Tibial artery (tissue), 4 donors: ENCODE results near the gene RYR2.
A peak's percentile ranks its signal among the peaks of the same experiment; 100 is the strongest.
"Not testable (repeated sequence)": the region's sequence is repeated elsewhere in the genome, so short reads cannot be mapped to it uniquely, and the experiment has no call there.

Experiments used
- DNase-seq, 2 donors: peaks; one replicate each; pipeline ENCODE4 v3.0.0-alpha.2; 2019
- H3K27ac ChIP-seq, 2 donors: fragments of 200-600 bp; sonication (generic) in 1 of 2; 1 replicate in 1 of 2; 2 replicates in 1 of 2; pipeline ENCODE4 v1.5.1; 2018 to 2019; ENCODE audit warnings: mild to moderate bottlenecking in 1 of 2
- H3K27me3 ChIP-seq, 2 donors: fragments of 200-600 bp; sonication (generic) in 1 of 2; one replicate each; pipeline versions ENCODE4 v1.5.1 to v1.6.0; 2016 to 2019
- H3K36me3 ChIP-seq, 3 donors: fragments of 200-600 bp; sonication (generic) in 2 of 3; one replicate each; pipeline ENCODE4 v1.5.1; 2016 to 2019; ENCODE audit warnings: mild to moderate bottlenecking in 2 of 3
- H3K4me1 ChIP-seq, 4 donors: fragments of 200-600 bp; sonication (generic) in 2 of 4; 1 replicate in 3 of 4; 2 replicates in 1 of 4; pipeline ENCODE4 v1.5.1; 2016 to 2019
- H3K4me3 ChIP-seq, 2 donors: fragments of 200-600 bp; sonication (generic) in 1 of 2; 1 replicate in 1 of 2; 2 replicates in 1 of 2; pipeline ENCODE4 v1.5.1; 2018 to 2019; ENCODE audit warnings: mild to moderate bottlenecking in 2 of 2
- H3K9me3 ChIP-seq, 3 donors: fragments of 200-600 bp; sonication (generic) in 1 of 3; one replicate each; pipeline ENCODE4 v1.5.1; 2016 to 2019
- intact Hi-C: fragments of 100-400 bp; cut with DNase I; formaldehyde crosslinking; loops from one replicate; pipeline ENCODE4 v1.15.0; 2023; ENCODE audit warnings: low total_unique reads
- TF ChIP-seq, protein P1 (sequence below), 2 experiments: fragments of 200-600 bp in 1 of 2; fragments of 450-650 bp in 1 of 2; IDR thresholded peaks; one replicate each; pipeline ENCODE4 v1.5.1; 2017 to 2019; ENCODE audit warnings: antibody characterized with exemption in 2 of 2, mild to moderate bottlenecking in 1 of 2, moderate library complexity in 1 of 2

RYR2 gene

DNA sequence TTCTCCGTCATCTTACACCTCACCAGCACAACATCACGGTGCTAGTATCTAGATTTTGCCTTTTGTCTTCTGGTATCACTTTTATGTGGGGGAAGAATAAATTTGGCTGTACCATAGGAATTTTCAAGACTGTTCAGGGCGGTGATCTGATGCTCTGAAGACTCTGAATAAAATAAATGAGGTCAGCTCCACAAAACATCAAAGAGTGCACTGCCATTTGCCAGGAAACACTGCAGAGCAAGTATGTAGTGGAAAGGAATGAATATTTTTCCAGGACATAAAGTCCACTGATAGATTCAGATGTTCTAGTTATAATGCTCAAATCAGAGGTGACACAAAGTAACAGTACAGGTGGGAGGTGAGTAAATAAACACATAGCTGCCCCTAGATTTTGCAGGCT, 792.5 kb downstream of the RYR2 start:
- H3K36me3 ChIP-seq, result peaks cover 0 to 8% (median 5%) of the 10 kb centered on the region in 3 donors
- no peak for DNase-seq
- intact Hi-C loops, result no loop called here
- TF ChIP-seq, protein P1, sequence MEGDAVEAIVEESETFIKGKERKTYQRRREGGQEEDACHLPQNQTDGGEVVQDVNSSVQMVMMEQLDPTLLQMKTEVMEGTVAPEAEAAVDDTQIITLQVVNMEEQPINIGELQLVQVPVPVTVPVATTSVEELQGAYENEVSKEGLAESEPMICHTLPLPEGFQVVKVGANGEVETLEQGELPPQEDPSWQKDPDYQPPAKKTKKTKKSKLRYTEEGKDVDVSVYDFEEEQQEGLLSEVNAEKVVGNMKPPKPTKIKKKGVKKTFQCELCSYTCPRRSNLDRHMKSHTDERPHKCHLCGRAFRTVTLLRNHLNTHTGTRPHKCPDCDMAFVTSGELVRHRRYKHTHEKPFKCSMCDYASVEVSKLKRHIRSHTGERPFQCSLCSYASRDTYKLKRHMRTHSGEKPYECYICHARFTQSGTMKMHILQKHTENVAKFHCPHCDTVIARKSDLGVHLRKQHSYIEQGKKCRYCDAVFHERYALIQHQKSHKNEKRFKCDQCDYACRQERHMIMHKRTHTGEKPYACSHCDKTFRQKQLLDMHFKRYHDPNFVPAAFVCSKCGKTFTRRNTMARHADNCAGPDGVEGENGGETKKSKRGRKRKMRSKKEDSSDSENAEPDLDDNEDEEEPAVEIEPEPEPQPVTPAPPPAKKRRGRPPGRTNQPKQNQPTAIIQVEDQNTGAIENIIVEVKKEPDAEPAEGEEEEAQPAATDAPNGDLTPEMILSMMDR (IDR thresholded peaks at IDR 0.05), result no peak
- no peak overlapping the region for H3K27ac ChIP-seq
- H3K9me3 ChIP-seq, result no peaks in the 10 kb centered on the region
- no peaks in the 10 kb centered on the region for H3K4me1 ChIP-seq
- no peaks in the 10 kb centered on the region for H3K27me3 ChIP-seq
- H3K4me3 ChIP-seq, result no peak overlapping the region

DNA sequence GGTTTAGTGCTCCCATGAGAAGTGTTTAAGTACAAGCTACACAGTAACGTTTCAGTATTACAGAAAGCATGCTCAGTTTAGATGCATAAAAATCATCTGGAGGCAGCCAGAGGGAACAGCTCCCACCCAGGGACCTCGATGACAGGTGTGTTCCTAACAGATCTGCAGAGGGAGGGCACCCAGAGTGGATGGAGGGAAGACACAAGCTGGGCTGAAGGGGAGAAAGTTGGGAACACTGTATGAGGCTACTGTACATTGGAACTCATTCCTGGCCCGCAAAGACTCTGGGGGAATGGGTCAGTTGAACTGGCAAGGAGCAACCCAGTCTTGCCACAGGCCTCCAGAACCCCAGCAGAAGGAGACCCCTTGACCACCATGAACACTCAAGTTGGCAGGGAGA, 796.3 kb downstream of the RYR2 start:
- Histone ChIP-seq H3K27me3 (no peaks in the 10 kb centered on the region), H3K4me1 (no peaks in the 10 kb centered on the region), H3K9me3 (peaks cover 0 to 9% (median 3%) of the 10 kb centered on the region in 3 donors), H3K27ac (no peak overlapping the region), H3K36me3 (no peaks in the 10 kb centered on the region), H3K4me3 (no peak overlapping the region)
- intact Hi-C loops, result no loop called here
- TF ChIP-seq, protein P1 (IDR thresholded peaks at IDR 0.05), result no peak
- no peak for DNase-seq

GRCh38 chr1:237838904-237839534, 797.0 kb downstream of the RYR2 start:
- intact Hi-C loops, result no loop called here
- no peak overlapping the region for H3K27ac ChIP-seq
- peaks cover 0 to 11% (median 7%) of the 10 kb centered on the region in 3 donors for H3K9me3 ChIP-seq
- TF ChIP-seq, protein P1 (IDR thresholded peaks at IDR 0.05), result no peak
- no peak for DNase-seq
- H3K4me3 ChIP-seq, result no peak overlapping the region
- no peaks in the 10 kb centered on the region for H3K4me1 ChIP-seq
- no peaks in the 10 kb centered on the region for H3K27me3 ChIP-seq
- no peaks in the 10 kb centered on the region for H3K36me3 ChIP-seq

DNA sequence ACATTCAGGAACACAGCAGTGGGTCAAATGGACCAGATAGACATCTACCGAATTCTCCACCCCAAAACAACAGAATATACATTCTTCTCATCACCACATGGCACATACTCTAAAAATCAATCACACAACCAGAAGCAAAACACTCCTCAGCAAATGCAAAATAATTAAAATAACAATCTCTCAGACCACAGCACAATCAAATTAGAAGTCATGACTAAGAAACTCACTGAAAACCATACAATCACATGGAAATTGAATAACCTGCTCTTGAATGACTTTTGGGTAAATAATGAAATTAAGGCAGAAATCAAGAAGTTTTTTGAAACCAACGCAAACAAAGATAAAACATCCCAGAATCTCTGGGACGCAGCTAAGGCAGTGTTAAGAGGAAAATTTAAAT, 799.5 kb downstream of the RYR2 start:
- intact Hi-C loops, result no loop called here
- Histone ChIP-seq H3K36me3 (no peaks in the 10 kb centered on the region), H3K4me3 (no peak overlapping the region), H3K27me3 (no peaks in the 10 kb centered on the region), H3K27ac (no peak overlapping the region), H3K4me1 (no peaks in the 10 kb centered on the region), H3K9me3 (peaks cover 0 to 11% (median 7%) of the 10 kb centered on the region in 3 donors)
- TF ChIP-seq, protein P1 (IDR thresholded peaks at IDR 0.05), result no peak
- no peak for DNase-seq

GRCh38 chr1:237843516-237843915, 801.5 kb downstream of the RYR2 start:
- H3K4me3 ChIP-seq, H3K27me3 ChIP-seq, H3K36me3 ChIP-seq, H3K27ac ChIP-seq, DNase-seq, intact Hi-C loops, H3K4me1 ChIP-seq: not testable (repeated sequence)
- H3K9me3 ChIP-seq, result peaks cover 0 to 11% (median 7%) of the 10 kb centered on the region in 3 donors

GRCh38 chr1:237851210-237851845, 809.3 kb downstream of the RYR2 start:
- DNase-seq, result no peak
- TF ChIP-seq, protein P1 (IDR thresholded peaks at IDR 0.05), result peak; percentile 6 to 13
- Histone ChIP-seq H3K36me3 (no peaks in the 10 kb centered on the region), H3K9me3 (no peaks in the 10 kb centered on the region), H3K4me1 (no peaks in the 10 kb centered on the region), H3K27ac (no peak overlapping the region), H3K4me3 (no peak overlapping the region), H3K27me3 (no peaks in the 10 kb centered on the region)
- intact Hi-C loops, result no loop called here
